Measurements from ENCODE around the gene MAP2K5.

The MAP2K5 gene

GRCh38 chr15:67765701-67766100 is 223.2 kb downstream of the MAP2K5 start:
- FAIRE-seq = no peak

DNA sequence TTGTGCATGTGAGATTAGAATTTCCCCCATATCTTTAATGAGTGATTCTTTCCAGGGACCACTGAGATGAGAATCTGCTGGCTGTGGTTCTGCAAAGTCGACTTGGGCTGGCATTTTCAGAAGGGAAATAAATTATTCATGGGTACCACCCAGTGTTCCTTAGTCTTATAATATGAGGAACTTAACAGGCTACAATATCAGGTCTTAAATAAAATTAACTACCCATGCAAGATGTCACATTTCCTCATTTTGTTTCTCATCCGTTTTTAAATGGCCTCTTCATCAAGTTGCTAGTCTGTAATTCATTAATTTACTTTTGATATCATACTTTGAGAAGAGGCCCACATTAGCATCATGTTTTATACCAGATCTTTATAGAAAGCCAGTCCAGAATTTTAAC is 224.5 kb downstream of the MAP2K5 start:
- no peak for FAIRE-seq

DNA sequence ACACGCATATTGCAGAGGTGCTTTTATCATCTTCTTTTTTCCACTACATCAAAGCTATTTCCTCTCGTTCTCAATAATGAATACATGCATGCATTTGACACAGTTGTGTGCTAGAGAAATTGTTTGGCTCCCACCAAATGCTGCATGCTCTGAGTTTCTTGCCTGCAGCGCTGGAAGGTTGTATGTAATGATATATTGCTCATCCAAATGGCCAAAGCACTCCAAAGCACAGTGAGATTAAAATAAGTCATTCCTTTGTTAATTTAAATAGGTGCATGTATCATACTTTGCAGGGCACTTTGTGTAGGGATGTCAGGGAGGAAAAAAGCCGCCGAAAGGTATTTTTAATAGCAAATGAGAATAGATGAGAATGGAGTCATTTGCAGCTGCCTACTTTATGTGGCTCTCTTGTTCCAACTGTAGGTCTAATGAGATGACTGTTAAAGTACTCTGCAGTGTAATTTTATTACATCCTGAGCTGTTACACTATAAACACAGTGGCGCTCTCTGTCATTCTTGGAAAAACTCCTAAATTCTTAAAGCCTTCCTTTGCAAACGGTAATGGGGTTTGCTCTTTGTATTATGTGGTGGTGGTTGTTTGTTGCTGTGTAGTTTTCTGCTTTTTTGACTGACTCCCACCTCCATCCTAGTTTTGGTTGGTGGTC is 225.9 kb downstream of the MAP2K5 start:
- FAIRE-seq = no peak

GRCh38 chr15:67769497-67770357 is 227.2 kb downstream of the MAP2K5 start:
- no peak for FAIRE-seq

DNA sequence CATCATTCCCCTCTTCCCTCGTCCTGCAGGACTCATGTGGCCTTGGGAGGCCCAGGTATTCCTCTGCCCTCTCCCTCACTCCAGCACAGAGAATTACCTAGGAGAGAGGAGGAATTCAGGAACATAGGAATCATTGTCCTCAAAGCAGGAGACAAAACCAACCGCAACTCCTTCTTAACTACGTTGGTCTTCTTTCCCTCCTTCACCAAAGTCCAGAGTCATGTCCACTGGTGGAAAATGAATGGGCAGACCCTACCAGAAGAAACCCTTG is 227.8 kb downstream of the MAP2K5 start:
- FAIRE-seq = no peak

DNA sequence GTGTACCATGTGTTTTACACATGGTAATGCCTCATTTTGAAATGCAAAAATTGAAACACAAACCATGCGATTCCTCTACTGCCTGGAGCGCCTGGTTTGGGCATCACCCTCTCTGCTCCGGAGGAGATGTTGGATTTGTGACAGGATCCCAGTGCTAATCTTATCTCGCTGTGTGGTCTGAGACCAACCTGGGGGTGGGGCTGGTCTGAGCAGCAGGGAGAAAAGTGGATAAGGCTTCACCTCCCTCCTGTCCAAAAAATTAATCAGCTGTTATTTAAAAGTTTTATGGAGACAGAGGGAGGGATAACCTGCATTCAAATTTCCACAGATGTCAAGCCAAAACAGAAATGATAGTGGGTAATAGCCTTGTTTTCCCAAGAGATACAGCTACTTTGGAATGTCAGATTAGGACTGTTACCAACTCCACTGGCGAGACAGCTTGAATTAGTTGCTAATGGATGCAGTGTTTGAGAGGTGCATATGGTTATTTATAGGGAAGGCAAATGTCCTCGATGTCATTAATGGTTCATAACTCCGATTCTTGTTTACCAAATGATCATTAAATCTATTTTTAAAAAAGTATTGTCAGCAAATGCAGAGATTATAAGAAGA is 228.8 kb downstream of the MAP2K5 start:
- FAIRE-seq = no peak

GRCh38 chr15:67774626-67775025 is 232.1 kb downstream of the MAP2K5 start:
- no peak for FAIRE-seq

DNA sequence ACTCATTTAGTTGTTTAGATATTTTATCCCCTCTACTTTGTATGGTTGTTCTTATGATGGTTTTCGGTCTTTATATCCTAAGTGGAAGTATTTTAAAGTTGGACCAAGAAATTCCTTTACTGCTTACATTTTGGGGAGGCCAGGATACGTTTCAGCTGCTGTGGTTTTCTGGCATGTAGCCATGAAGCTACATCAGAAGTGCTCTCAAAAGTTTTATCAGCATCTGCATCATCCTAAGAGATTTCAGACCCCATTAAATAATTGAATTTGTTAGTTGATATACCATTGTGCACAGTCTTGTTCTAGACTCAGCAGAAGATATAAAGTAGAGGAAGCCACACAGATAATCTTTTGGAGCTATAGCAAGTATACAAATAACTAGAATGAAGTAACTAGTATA is 232.7 kb downstream of the MAP2K5 start:
- FAIRE-seq = no peak

DNA sequence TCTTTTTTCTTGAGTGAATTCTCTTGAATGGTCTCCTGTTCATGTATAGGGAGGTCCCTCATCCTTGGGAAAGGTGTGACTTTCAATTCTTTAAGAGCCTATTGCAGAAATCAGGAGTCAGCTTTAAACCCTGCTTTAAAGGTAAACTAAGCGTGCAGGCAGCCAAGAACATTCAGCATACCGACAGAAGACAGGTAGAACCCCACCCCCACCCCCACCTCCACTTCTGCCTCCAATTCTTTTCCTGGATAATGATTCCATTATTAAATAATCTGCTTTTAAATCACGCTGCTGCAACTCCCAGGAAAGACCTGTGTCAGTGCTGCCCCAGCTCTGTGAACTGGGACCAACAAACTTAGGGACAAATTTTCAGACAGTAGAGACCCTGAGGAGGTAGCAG is 233.5 kb downstream of the MAP2K5 start:
- no peak for FAIRE-seq

DNA sequence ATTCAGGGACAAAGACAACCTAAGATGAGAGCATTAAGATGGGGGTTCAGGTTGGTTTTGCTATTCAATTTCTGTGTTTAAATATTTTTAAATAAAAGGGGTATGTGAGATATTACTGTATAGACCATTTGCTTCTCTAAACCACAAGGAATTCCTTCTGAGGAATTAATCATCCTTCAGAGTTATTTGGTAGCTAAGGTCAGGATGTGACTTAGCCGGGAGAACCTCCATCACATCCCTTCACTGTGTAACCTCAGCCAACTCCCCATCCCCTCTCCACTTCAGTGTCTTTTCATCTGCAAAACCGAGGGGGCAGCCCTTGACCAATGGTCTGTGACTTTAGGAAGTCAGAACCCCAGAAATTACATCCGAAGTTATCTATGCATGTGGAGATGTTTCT is 234.1 kb downstream of the MAP2K5 start:
- no peak for FAIRE-seq

GRCh38 chr15:67777071-67777470 is 234.6 kb downstream of the MAP2K5 start:
- no peak for FAIRE-seq

- FAIRE-seq = no peak
These were observed 235.3 kb downstream of the MAP2K5 start for GRCh38 chr15:67777773-67778172.

DNA sequence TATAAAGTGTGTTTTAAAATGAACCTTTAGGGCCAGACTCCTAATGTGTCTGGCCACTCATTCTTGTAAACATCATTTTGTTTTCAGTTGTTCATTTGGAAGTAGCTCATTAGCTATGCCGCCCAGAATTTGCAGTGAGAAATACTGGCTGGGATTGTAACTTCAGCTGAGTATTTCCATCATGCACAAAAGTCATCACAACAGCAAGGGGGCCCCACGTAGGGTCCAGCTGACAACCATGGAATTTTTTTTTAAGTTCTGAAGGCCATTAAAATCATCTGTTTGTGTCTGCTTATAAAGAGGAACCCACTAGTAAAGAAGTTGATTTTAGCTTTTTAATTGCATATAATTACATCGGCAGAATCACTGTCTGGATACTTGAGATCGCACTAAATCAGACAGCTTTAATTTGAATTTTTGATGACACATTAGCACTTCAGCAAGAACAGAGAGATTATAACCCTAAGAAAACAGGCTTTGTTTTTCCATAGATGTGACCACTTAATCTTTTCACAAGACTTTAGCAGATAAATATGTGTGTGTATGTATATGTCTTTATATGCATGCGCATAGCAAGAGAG is 236.6 kb downstream of the MAP2K5 start:
- no peak for FAIRE-seq

DNA sequence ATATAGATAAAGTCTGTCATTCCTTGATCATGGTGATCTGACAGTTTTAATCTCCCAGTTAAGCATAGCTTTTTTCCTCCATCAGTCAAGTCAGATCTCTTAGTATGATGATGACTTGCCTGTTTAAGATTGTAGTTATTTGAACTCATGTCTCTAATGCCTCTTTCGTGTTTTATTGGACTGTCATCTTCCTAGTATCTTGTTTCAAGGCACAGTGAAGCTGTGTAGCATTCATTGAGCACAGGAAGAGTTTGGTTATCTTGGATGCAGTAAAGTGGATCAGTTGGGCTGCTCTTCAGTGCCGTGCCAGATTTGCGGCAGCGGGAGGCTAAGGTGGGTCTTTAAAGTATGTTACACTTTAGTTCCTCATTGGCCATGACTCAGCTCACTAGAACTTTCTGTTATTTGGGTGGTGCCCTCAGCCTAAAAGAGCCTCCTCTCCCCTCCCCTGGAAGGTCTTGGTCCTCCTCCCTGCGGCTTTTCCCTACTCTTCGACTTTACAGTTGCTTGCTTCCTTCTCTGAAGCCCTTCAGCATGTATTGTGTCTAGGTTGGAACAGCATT is 237.1 kb downstream of the MAP2K5 start:
- no peak for FAIRE-seq

DNA sequence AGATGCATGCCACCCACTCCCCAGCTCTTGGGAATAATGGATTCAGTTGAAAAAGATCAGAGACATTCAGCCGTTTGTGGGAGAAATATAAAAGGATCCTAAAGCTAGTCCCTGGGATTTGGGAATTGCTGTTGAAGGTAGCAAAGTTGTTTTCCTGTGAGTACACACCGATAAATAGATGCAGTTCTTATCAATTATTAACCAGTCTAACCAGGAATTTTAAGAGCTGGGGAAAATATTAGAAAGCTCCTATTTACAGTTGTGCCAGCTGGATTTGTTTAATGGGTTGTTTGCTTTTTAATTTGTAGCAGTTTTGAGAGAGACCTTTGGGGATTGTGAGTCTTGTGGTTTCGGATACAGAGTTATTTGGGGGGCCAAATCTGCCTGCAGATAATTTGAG is 238.6 kb downstream of the MAP2K5 start:
- FAIRE-seq = no peak

GRCh38 chr15:67781907-67782690 is 239.6 kb downstream of the MAP2K5 start:
- FAIRE-seq = no peak

GRCh38 chr15:67782691-67782991 is 240.1 kb downstream of the MAP2K5 start:
- FAIRE-seq = no peak

DNA sequence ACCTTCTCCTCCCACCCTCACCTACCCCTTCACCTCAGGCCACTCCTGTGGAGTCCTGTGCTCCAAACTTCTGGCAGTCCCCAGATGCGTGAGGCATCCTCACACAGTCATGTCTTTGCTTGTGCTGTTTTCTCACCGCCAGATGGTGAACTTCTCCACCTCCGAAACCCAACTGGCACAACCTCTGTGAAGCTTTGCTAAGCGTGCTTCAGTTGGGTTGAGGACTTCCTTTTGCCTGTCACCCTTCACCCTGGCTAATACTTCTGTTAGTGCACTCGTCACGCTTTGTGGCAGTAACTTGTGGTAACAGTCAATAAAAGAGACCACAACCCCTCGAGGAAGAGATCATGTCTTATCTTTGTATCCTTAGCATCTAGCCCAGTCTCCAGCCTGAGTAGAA is 240.8 kb downstream of the MAP2K5 start:
- FAIRE-seq = no peak

GRCh38 chr15:67784090-67784781 is 241.7 kb downstream of the MAP2K5 start:
- no peak for FAIRE-seq

DNA sequence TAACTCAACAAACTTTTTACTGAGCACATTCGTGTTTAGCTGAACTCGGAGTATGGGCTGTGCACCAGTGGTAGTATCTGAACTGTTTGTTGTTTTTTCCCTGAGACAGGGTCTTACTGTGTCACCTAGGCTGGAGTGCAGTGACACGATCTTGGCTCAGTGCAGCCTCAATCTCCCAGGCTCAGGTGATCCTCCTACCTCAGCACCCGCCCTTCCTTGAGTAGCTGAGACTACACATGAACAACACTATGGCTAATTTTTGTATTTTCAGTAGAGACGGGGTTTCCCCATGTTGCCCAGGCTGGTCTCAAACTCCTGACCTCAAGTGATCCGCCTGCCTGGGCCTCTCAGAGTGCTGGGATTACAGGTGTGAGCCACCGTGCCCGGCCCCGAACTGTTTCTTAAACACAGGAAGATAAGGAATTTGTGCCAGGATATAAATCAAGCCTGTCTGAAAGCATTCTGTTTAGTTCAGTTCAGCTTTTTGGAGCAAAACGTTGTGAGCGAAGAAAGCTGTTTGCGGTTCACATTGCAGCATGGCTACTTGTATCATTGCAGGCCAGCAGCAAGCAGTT is 242.4 kb downstream of the MAP2K5 start:
- no peak for FAIRE-seq

DNA sequence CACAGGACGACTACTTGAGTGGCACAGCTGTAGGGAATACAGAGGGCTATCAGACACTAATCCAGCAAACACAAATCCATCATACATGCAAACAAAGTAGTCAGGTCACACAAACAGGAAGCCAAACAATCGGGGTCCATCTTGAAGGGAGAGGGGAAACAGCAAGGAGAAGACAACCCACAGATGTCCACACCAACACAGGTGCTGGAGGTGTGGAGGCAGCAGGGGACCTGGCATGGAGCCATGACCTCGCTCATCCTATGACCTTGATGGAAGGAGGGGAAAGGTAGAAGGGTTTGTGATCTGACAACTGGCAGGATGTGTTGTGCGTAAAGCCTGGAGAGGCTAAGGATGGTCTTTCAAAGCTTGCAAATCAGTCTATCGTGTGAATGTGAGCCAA is 242.9 kb downstream of the MAP2K5 start:
- no peak for FAIRE-seq

- no peak for FAIRE-seq
These were observed 244.1 kb downstream of the MAP2K5 start for GRCh38 chr15:67786646-67787045.
